SU-DHL-6 (cell line): ENCODE results near the gene PTPRQ.

Source experiments
- EZH2phosphoT487 ChIP-seq: fragments of 200-600 bp; sonication (generic), shearing (Covaris generic); conservative IDR thresholded peaks from 2 replicates; pipeline ENCODE4 v1.6.1; 2018; ENCODE audit warnings: mild to moderate bottlenecking, antibody characterized with exemption, low read length, moderate library complexity, mixed read lengths
- TF ChIP-seq, protein P1 (sequence below): fragments of 200-600 bp; sonication (generic); IDR thresholded peaks from one replicate; pipeline ENCODE4 v1.5.1; 2017; ENCODE audit warnings: antibody characterized with exemption, mild to moderate bottlenecking, low read length, moderate library complexity; ENCODE audit not compliant: insufficient read depth, poor library complexity, severe bottlenecking

DNA sequence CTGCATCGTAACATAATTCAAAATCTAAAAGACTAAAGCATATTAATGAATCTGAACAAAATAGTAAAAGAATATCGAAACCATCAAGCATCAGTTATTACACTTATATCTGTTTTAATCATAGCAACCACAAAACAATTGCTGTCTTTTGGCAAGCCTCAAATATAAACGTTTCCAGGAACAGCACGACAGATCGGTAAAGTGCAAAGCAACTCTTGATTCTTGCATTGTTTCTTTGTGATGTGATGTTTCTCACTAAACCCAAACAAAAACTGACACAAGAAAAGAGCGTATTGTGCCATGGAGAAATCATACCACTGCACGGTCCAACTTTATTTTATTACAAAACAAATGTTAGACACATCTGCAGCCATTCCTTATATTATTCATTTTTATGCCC lies 254.2 kb downstream of the PTPRQ start:
- TF ChIP-seq, protein P1, sequence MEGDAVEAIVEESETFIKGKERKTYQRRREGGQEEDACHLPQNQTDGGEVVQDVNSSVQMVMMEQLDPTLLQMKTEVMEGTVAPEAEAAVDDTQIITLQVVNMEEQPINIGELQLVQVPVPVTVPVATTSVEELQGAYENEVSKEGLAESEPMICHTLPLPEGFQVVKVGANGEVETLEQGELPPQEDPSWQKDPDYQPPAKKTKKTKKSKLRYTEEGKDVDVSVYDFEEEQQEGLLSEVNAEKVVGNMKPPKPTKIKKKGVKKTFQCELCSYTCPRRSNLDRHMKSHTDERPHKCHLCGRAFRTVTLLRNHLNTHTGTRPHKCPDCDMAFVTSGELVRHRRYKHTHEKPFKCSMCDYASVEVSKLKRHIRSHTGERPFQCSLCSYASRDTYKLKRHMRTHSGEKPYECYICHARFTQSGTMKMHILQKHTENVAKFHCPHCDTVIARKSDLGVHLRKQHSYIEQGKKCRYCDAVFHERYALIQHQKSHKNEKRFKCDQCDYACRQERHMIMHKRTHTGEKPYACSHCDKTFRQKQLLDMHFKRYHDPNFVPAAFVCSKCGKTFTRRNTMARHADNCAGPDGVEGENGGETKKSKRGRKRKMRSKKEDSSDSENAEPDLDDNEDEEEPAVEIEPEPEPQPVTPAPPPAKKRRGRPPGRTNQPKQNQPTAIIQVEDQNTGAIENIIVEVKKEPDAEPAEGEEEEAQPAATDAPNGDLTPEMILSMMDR, result no peak
- no peak for TF ChIP-seq EZH2phosphoT487
